ENCODE data around the gene REX1BD.

- TF ChIP-seq POLR2A (IDR thresholded peaks at IDR 0.05; ENCODE audit: low read depth, low read length) = no peak
- TF ChIP-seq CTCF (conservative IDR thresholded peaks at IDR 0.05; ENCODE audit: low read depth, low read length) = no peak
- TF ChIP-seq SMC3 (IDR thresholded peaks at IDR 0.05; ENCODE audit: low read depth, low read length) = no peak
- TF ChIP-seq FOS (IDR thresholded peaks at IDR 0.05; ENCODE audit: low read depth, low read length) = no peak
- no peak for TF ChIP-seq MXI1 (IDR thresholded peaks at IDR 0.05; ENCODE audit: borderline replicate concordance, low read depth, low read length)
- TF ChIP-seq RAD21 (IDR thresholded peaks at IDR 0.05; ENCODE audit: low read length) = no peak
Observed at GRCh38 chr19:18587561-18587960, 1.0 kb upstream of the REX1BD start.

Data from IMR-90 (cell line).